ENCODE results near the gene NRSN2.

DNA sequence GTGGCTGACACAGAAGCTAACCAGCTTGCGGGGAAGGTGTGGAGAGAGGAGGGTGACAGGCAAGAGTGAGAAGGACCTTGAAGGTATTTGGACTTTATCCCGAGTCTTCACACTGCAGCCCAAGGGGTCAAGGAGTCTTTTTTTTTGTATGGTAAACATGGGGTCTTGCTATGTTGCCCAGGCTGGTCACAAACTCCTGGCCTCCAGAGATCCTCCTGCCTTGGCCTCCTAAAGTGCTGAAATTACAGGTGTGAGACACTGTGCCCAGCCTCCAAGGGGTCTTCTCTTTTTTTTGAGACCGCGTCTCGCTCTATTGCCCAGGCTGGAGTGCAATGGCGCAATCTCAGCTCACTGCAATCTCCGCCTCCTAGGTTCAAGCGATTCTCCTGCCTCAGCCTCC, 12.3 kb upstream of the NRSN2 start:
- TF ChIP-seq, protein P1, sequence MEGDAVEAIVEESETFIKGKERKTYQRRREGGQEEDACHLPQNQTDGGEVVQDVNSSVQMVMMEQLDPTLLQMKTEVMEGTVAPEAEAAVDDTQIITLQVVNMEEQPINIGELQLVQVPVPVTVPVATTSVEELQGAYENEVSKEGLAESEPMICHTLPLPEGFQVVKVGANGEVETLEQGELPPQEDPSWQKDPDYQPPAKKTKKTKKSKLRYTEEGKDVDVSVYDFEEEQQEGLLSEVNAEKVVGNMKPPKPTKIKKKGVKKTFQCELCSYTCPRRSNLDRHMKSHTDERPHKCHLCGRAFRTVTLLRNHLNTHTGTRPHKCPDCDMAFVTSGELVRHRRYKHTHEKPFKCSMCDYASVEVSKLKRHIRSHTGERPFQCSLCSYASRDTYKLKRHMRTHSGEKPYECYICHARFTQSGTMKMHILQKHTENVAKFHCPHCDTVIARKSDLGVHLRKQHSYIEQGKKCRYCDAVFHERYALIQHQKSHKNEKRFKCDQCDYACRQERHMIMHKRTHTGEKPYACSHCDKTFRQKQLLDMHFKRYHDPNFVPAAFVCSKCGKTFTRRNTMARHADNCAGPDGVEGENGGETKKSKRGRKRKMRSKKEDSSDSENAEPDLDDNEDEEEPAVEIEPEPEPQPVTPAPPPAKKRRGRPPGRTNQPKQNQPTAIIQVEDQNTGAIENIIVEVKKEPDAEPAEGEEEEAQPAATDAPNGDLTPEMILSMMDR (conservative IDR thresholded peaks at IDR 0.05; ENCODE audit: low read depth, low read length): no peak
- no peak for TF ChIP-seq EZH2 (IDR thresholded peaks at IDR 0.05; ENCODE audit: borderline replicate concordance, low read depth, low read length, poor library complexity, severe bottlenecking)
